Dendritic cell treated with granulocyte-macrophage colony-stimulating factor and Interleukin-4, amounts not matched to agents 40 ng/mL and 50 ng/mL, for 4 days (primary cell): ENCODE results near the gene COL19A1.
"Not testable (repeated sequence)": the region's sequence is repeated elsewhere in the genome, so short reads cannot be mapped to it uniquely, and the experiment has no call there.

ENCODE experiments used
- H3K27ac Mint-ChIP-seq: one replicate; pipeline ENCODE4 v1.8.0; 2022; ENCODE audit warnings: mild to moderate bottlenecking, mixed read lengths
- H3K27me3 Mint-ChIP-seq: one replicate; pipeline ENCODE4 v1.8.0; 2022; ENCODE audit warnings: mild to moderate bottlenecking, mixed read lengths
- H3K36me3 Mint-ChIP-seq: one replicate; pipeline ENCODE4 v1.8.0; 2022; ENCODE audit warnings: low read depth, mixed read lengths
- H3K4me1 Mint-ChIP-seq: one replicate; pipeline ENCODE4 v1.8.0; 2022; ENCODE audit warnings: low read depth, mixed read lengths
- H3K4me3 Mint-ChIP-seq: one replicate; pipeline ENCODE4 v1.8.0; 2022; ENCODE audit warnings: mild to moderate bottlenecking, moderate library complexity, mixed read lengths
- H3K9me3 Mint-ChIP-seq: one replicate; pipeline ENCODE4 v1.8.0; 2022; ENCODE audit warnings: mixed read lengths
- intact Hi-C: fragments of 100-400 bp; cut with micrococcal nuclease; formaldehyde crosslinking; loops from one replicate; pipeline ENCODE4 v1.15.0; 2022

COL19A1 gene

GRCh38 chr6:69875715-69876114 is 9.4 kb downstream of the COL19A1 start:
- H3K27me3 Mint-ChIP-seq: peaks cover 6% of the 10 kb centered on the region
- no peak overlapping the region for H3K4me3 Mint-ChIP-seq
- H3K9me3 Mint-ChIP-seq: no peaks in the 10 kb centered on the region
- intact Hi-C loops: no loop called here
- H3K4me1 Mint-ChIP-seq: no peaks in the 10 kb centered on the region
- no peaks in the 10 kb centered on the region for H3K36me3 Mint-ChIP-seq
- H3K27ac Mint-ChIP-seq: no peak overlapping the region

- Mint-ChIP-seq H3K4me1 (no peaks in the 10 kb centered on the region), H3K27me3 (peaks cover 3% of the 10 kb centered on the region), H3K27ac (no peak overlapping the region), H3K4me3 (no peak overlapping the region), H3K36me3 (no peaks in the 10 kb centered on the region), H3K9me3 (no peaks in the 10 kb centered on the region)
- intact Hi-C loops: no loop called here
These were observed 12.4 kb downstream of the COL19A1 start for GRCh38 chr6:69878795-69879194.

GRCh38 chr6:69880601-69881000 is 14.2 kb downstream of the COL19A1 start:
- H3K36me3 Mint-ChIP-seq: no peaks in the 10 kb centered on the region
- H3K4me1 Mint-ChIP-seq: no peaks in the 10 kb centered on the region
- H3K4me3 Mint-ChIP-seq: no peak overlapping the region
- H3K9me3 Mint-ChIP-seq: no peaks in the 10 kb centered on the region
- intact Hi-C loops: no loop called here
- peaks cover 1% of the 10 kb centered on the region for H3K27me3 Mint-ChIP-seq
- no peak overlapping the region for H3K27ac Mint-ChIP-seq

- peaks cover 1% of the 10 kb centered on the region for H3K27me3 Mint-ChIP-seq
- no peak overlapping the region for H3K4me3 Mint-ChIP-seq
- no peaks in the 10 kb centered on the region for H3K36me3 Mint-ChIP-seq
- intact Hi-C loops: no loop called here
- H3K4me1 Mint-ChIP-seq: no peaks in the 10 kb centered on the region
- no peak overlapping the region for H3K27ac Mint-ChIP-seq
- H3K9me3 Mint-ChIP-seq: no peaks in the 10 kb centered on the region
These were observed 15.2 kb downstream of the COL19A1 start for GRCh38 chr6:69881322-69882151.

- intact Hi-C loops: no loop called here
- no peak overlapping the region for H3K27ac Mint-ChIP-seq
- no peaks in the 10 kb centered on the region for H3K9me3 Mint-ChIP-seq
- no peak overlapping the region for H3K4me3 Mint-ChIP-seq
- H3K4me1 Mint-ChIP-seq: no peaks in the 10 kb centered on the region
- H3K36me3 Mint-ChIP-seq: no peaks in the 10 kb centered on the region
- H3K27me3 Mint-ChIP-seq: no peaks in the 10 kb centered on the region
These were observed 17.2 kb downstream of the COL19A1 start for GRCh38 chr6:69883551-69883950.

- H3K27me3 Mint-ChIP-seq: no peaks in the 10 kb centered on the region
- no peaks in the 10 kb centered on the region for H3K9me3 Mint-ChIP-seq
- no peak overlapping the region for H3K4me3 Mint-ChIP-seq
- no peak overlapping the region for H3K27ac Mint-ChIP-seq
- no peaks in the 10 kb centered on the region for H3K4me1 Mint-ChIP-seq
- intact Hi-C loops: no loop called here
- H3K36me3 Mint-ChIP-seq: no peaks in the 10 kb centered on the region
These were observed 17.9 kb downstream of the COL19A1 start for GRCh38 chr6:69884231-69884630.

- Mint-ChIP-seq H3K27me3 (no peaks in the 10 kb centered on the region), H3K4me1 (no peaks in the 10 kb centered on the region), H3K4me3 (no peak overlapping the region), H3K27ac (no peak overlapping the region), H3K36me3 (no peaks in the 10 kb centered on the region), H3K9me3 (no peaks in the 10 kb centered on the region)
- intact Hi-C loops: no loop called here
These were observed 20.7 kb downstream of the COL19A1 start for GRCh38 chr6:69887026-69887425.

- H3K4me3 Mint-ChIP-seq: no peak overlapping the region
- H3K9me3 Mint-ChIP-seq: no peaks in the 10 kb centered on the region
- H3K4me1 Mint-ChIP-seq: no peaks in the 10 kb centered on the region
- H3K27ac Mint-ChIP-seq: no peak overlapping the region
- no peaks in the 10 kb centered on the region for H3K27me3 Mint-ChIP-seq
- no peaks in the 10 kb centered on the region for H3K36me3 Mint-ChIP-seq
- intact Hi-C loops: no loop called here
These were observed 21.5 kb downstream of the COL19A1 start for GRCh38 chr6:69887714-69888345.

GRCh38 chr6:69888482-69889233 is 22.3 kb downstream of the COL19A1 start:
- H3K36me3 Mint-ChIP-seq: no peaks in the 10 kb centered on the region
- H3K9me3 Mint-ChIP-seq: no peaks in the 10 kb centered on the region
- intact Hi-C loops: no loop called here
- no peak overlapping the region for H3K4me3 Mint-ChIP-seq
- no peaks in the 10 kb centered on the region for H3K27me3 Mint-ChIP-seq
- no peaks in the 10 kb centered on the region for H3K4me1 Mint-ChIP-seq
- H3K27ac Mint-ChIP-seq: no peak overlapping the region

GRCh38 chr6:69889234-69889974 is 23.0 kb downstream of the COL19A1 start:
- H3K9me3 Mint-ChIP-seq, H3K36me3 Mint-ChIP-seq, H3K4me3 Mint-ChIP-seq, H3K4me1 Mint-ChIP-seq, H3K27me3 Mint-ChIP-seq, H3K27ac Mint-ChIP-seq, intact Hi-C loops: not testable (repeated sequence)

GRCh38 chr6:69892561-69892960 is 26.2 kb downstream of the COL19A1 start:
- H3K9me3 Mint-ChIP-seq, H3K4me1 Mint-ChIP-seq, intact Hi-C loops, H3K4me3 Mint-ChIP-seq, H3K27me3 Mint-ChIP-seq, H3K36me3 Mint-ChIP-seq, H3K27ac Mint-ChIP-seq: not testable (repeated sequence)

- H3K27ac Mint-ChIP-seq, H3K4me1 Mint-ChIP-seq, H3K9me3 Mint-ChIP-seq, H3K36me3 Mint-ChIP-seq, H3K4me3 Mint-ChIP-seq, intact Hi-C loops, H3K27me3 Mint-ChIP-seq: not testable (repeated sequence)
These were observed 26.9 kb downstream of the COL19A1 start for GRCh38 chr6:69893266-69893665.

- H3K4me1 Mint-ChIP-seq: no peaks in the 10 kb centered on the region
- H3K27me3 Mint-ChIP-seq: no peaks in the 10 kb centered on the region
- intact Hi-C loops: no loop called here
- no peaks in the 10 kb centered on the region for H3K36me3 Mint-ChIP-seq
- H3K27ac Mint-ChIP-seq: no peak overlapping the region
- no peak overlapping the region for H3K4me3 Mint-ChIP-seq
- no peaks in the 10 kb centered on the region for H3K9me3 Mint-ChIP-seq
These were observed 28.4 kb downstream of the COL19A1 start for GRCh38 chr6:69894578-69895347.
